ENCODE measurements around the gene TWF2.

The TWF2 gene

GRCh38 chr3:52213901-52214300 lies 25.1 kb downstream of the TWF2 start:
- Mint-ChIP-seq H3K4me3 (no peak overlapping the region), H3K9me3 (no peaks in the 10 kb centered on the region), H3K27ac (no peak overlapping the region), H3K36me3 (peaks cover 68% of the 10 kb centered on the region), H3K4me1 (peaks cover 38% of the 10 kb centered on the region), H3K27me3 (no peaks in the 10 kb centered on the region)
- no peak for ATAC-seq

- H3K27me3 Mint-ChIP-seq, result no peaks in the 10 kb centered on the region
- no peaks in the 10 kb centered on the region for H3K9me3 Mint-ChIP-seq
- ATAC-seq, result no peak
- H3K4me3 Mint-ChIP-seq, result no peak overlapping the region
- H3K4me1 Mint-ChIP-seq, result peaks cover 29% of the 10 kb centered on the region
- peaks cover 76% of the 10 kb centered on the region for H3K36me3 Mint-ChIP-seq
- no peak overlapping the region for H3K27ac Mint-ChIP-seq
Observed at GRCh38 chr3:52213005-52213404, 26.0 kb downstream of the TWF2 start.

GRCh38 chr3:52211268-52211891 lies 27.6 kb downstream of the TWF2 start:
- no peak for ATAC-seq
- Mint-ChIP-seq H3K27ac (no peak overlapping the region), H3K4me3 (no peak overlapping the region), H3K9me3 (no peaks in the 10 kb centered on the region), H3K4me1 (peaks cover 13% of the 10 kb centered on the region), H3K27me3 (no peaks in the 10 kb centered on the region), H3K36me3 (peaks cover 80% of the 10 kb centered on the region)

GRCh38 chr3:52210550-52211046 lies 28.4 kb downstream of the TWF2 start:
- Mint-ChIP-seq H3K4me3 (no peak overlapping the region), H3K27me3 (no peaks in the 10 kb centered on the region), H3K4me1 (peaks cover 10% of the 10 kb centered on the region), H3K27ac (no peak overlapping the region), H3K9me3 (no peaks in the 10 kb centered on the region), H3K36me3 (peaks cover 77% of the 10 kb centered on the region)
- no peak for ATAC-seq

- no peaks in the 10 kb centered on the region for H3K27me3 Mint-ChIP-seq
- no peak for ATAC-seq
- H3K4me1 Mint-ChIP-seq, result peaks cover 4% of the 10 kb centered on the region
- no peak overlapping the region for H3K4me3 Mint-ChIP-seq
- H3K27ac Mint-ChIP-seq, result peak overlapping the region; percentile 30
- no peaks in the 10 kb centered on the region for H3K9me3 Mint-ChIP-seq
- peaks cover 73% of the 10 kb centered on the region for H3K36me3 Mint-ChIP-seq
Observed at GRCh38 chr3:52210037-52210436, 28.9 kb downstream of the TWF2 start.

GRCh38 chr3:52208556-52208955 lies 30.4 kb downstream of the TWF2 start:
- Mint-ChIP-seq H3K27me3 (no peaks in the 10 kb centered on the region), H3K36me3 (peaks cover 74% of the 10 kb centered on the region), H3K27ac (no peak overlapping the region), H3K9me3 (no peaks in the 10 kb centered on the region), H3K4me3 (no peak overlapping the region), H3K4me1 (no peaks in the 10 kb centered on the region)
- ATAC-seq, result no peak

- no peaks in the 10 kb centered on the region for H3K27me3 Mint-ChIP-seq
- no peaks in the 10 kb centered on the region for H3K9me3 Mint-ChIP-seq
- H3K4me1 Mint-ChIP-seq, result peaks cover 24% of the 10 kb centered on the region
- H3K4me3 Mint-ChIP-seq, result no peak overlapping the region
- ATAC-seq, result no peak
- no peak overlapping the region for H3K27ac Mint-ChIP-seq
- peaks cover 77% of the 10 kb centered on the region for H3K36me3 Mint-ChIP-seq
Observed at GRCh38 chr3:52205727-52206372, 33.1 kb downstream of the TWF2 start.

GRCh38 chr3:52204337-52205073 lies 34.5 kb downstream of the TWF2 start:
- H3K27ac Mint-ChIP-seq, result no peak overlapping the region
- peaks cover 30% of the 10 kb centered on the region for H3K4me1 Mint-ChIP-seq
- no peak overlapping the region for H3K4me3 Mint-ChIP-seq
- no peaks in the 10 kb centered on the region for H3K9me3 Mint-ChIP-seq
- H3K36me3 Mint-ChIP-seq, result peaks cover 70% of the 10 kb centered on the region
- H3K27me3 Mint-ChIP-seq, result no peaks in the 10 kb centered on the region
- no peak for ATAC-seq

- ATAC-seq, result no peak
- Mint-ChIP-seq H3K27me3 (no peaks in the 10 kb centered on the region), H3K4me1 (peaks cover 38% of the 10 kb centered on the region), H3K4me3 (no peak overlapping the region), H3K9me3 (no peaks in the 10 kb centered on the region), H3K27ac (peak overlapping the region; percentile 36), H3K36me3 (peaks cover 64% of the 10 kb centered on the region)
Observed at GRCh38 chr3:52203701-52204100, 35.3 kb downstream of the TWF2 start.

GRCh38 chr3:52202384-52203077 lies 36.4 kb downstream of the TWF2 start:
- no peaks in the 10 kb centered on the region for H3K27me3 Mint-ChIP-seq
- H3K4me1 Mint-ChIP-seq, result peaks cover 47% of the 10 kb centered on the region
- H3K4me3 Mint-ChIP-seq, result no peak overlapping the region
- H3K9me3 Mint-ChIP-seq, result no peaks in the 10 kb centered on the region
- peaks cover 53% of the 10 kb centered on the region for H3K36me3 Mint-ChIP-seq
- peak overlapping the region; percentile 36 for H3K27ac Mint-ChIP-seq
- no peak for ATAC-seq

GRCh38 chr3:52200981-52201679 lies 37.8 kb downstream of the TWF2 start:
- Mint-ChIP-seq H3K4me3 (no peak overlapping the region), H3K4me1 (peaks cover 58% of the 10 kb centered on the region), H3K36me3 (peaks cover 42% of the 10 kb centered on the region), H3K9me3 (no peaks in the 10 kb centered on the region), H3K27ac (peak overlapping the region; percentile 36), H3K27me3 (no peaks in the 10 kb centered on the region)
- no peak for ATAC-seq

GRCh38 chr3:52198643-52199608 lies 40.0 kb downstream of the TWF2 start:
- Mint-ChIP-seq H3K9me3 (no peaks in the 10 kb centered on the region), H3K4me1 (peaks cover 58% of the 10 kb centered on the region), H3K36me3 (peaks cover 31% of the 10 kb centered on the region), H3K4me3 (peak overlapping the region; percentile 99), H3K27me3 (no peaks in the 10 kb centered on the region), H3K27ac (peak overlapping the region; percentile 94)
- ATAC-seq, result no peak

- H3K27ac Mint-ChIP-seq, result peak within 1 kb of the TSS; percentile 94
- H3K4me1 Mint-ChIP-seq, result peaks cover 54% of the 10 kb centered on the region
- peaks cover 22% of the 10 kb centered on the region for H3K36me3 Mint-ChIP-seq
- H3K4me3 Mint-ChIP-seq, result peak within 1 kb of the TSS; percentile 99
- H3K27me3 Mint-ChIP-seq, result no peaks in the 10 kb centered on the region
- no peaks in the 10 kb centered on the region for H3K9me3 Mint-ChIP-seq
- peak; percentile 95 for ATAC-seq
Observed at GRCh38 chr3:52197842-52198625, 40.9 kb downstream of the TWF2 start, which contains the start of gene ALAS1. Gene ALAS1 (plus strand): TSS chr3:52198160. CDS start chr3:52199242, 1,082 bp downstream.

Data from stimulated activated memory B cell treated with anti-CD40 and anti-IgM and Interleukin-4, amounts not matched to agents 10 μg/mL and 1 μg/mL and 100 μg/mL, for 72 hours (primary cell).